SW 1271 (cell line): ENCODE data around the gene NCAN.
"Not testable (repeated sequence)": the region's sequence is repeated elsewhere in the genome, so short reads cannot be mapped to it uniquely, and the experiment has no call there.

ENCODE experiments used
- DNase-seq, 2 experiments: peaks; one replicate each; lab custom pipeline; 2025; lab: John Stamatoyannopoulos, UW

Gene NCAN

DNA sequence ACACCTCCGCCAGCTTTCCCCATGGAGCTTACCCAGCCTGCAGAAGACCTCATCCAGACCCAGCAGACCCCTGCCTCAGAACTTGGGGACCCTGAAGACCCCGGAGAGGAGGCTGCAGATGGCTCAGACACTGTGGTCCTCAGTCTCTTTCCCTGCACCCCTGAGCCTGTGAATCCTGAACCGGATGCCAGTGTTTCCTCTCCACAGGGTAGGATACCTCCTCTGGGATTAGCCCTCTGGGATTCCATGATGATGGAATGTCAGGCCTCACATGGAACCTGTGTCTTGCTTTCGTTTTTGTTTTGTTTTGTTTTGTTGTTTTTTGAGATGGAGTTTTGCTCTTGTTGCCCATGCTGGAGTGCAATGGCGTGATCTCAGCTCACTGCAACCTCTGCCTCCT, 17.8 kb upstream of the NCAN start:
- no peak for DNase-seq

GRCh38 chr19:19201697-19202630, 9.8 kb upstream of the NCAN start:
- no peak for DNase-seq

DNA sequence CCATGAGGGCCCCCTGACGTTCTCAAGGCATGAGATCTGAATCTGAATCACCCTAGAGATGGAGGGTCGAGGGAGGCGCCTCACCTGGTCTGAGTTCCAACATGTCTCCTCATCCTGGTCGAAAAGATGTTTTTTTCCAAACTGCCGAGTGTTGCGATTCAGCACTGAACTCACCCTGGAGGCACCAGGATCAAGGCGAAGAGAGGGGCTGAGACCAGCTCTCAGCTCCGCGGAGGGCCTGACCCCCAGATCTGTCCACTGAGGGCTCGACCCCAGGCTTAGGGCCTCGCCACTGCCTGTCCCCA, 9.1 kb upstream of the NCAN start:
- DNase-seq: no peak

DNA sequence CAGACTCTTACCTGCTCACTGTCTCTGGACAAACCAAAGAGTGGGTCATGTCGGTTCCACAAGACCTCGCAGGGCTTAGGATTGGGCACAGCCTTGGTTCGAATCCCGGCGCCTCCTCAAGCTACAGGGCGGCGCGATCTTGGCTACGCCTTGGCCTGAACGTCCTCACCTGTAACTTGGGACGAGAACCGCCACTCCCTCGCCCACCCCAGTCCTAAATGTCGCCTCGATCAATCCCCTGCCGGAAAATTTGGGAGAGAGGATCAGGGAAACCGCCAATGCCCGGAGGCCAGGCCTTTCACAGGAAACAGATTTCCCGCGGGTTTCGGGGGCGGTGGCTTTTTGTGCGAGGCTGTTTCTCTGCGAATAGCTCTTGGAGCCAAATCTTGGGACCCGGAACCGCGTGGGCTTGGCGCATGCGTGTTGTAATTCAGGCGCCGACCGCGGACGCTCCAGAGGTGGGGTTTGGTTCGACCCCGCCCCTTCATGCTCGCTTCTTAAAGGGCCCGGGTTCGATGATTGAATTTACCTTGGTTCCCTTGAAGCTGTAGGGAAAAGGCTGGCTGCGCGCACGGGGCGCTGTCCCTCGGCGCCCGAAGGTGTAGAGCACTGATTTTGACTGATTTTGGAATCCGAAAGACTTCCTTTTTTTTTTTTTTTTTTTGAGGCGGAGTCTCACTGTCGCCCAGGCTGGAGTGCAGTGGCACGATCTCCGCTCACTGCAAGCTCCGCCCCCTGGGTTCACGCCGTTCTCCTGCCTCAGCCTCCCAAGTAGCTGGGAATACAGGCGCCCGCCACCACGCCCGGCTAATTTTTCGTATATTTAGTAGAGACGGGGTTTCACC, 8.5 kb upstream of the NCAN start, which contains the start of gene NR2C2AP:
TSS of gene NR2C2AP (minus strand) at position 403 of the 845 bp plus-strand sequence. CDS start at position 49, 354 bp downstream.
- peak; percentile 65 to 92 for DNase-seq

- no peak for DNase-seq
Measured at GRCh38 chr19:19204181-19204580, 7.6 kb upstream of the NCAN start.

- no peak for DNase-seq
Measured at GRCh38 chr19:19205416-19206410, 6.0 kb upstream of the NCAN start.

DNA sequence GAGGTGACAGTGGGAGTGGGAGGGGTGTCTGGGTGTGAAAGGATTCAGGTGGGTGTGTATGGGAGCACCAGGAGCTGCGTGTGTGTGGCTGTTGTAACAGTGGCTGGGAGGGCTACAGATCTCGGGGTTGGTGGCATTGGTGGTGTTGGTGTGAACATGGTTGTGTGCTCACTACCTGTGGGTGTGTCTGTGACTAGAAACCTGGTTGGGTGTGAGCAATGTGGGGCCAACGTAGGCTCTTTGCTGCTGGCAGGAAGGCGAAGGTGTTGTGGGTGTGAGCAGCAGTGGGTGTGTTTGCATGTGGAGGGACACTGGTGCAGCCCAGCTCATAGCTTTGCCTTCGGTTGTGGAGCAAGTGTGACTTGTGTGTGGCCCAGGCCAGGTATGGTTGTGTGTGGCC, 4.8 kb upstream of the NCAN start:
- no peak for DNase-seq

GRCh38 chr19:19207637-19208572, 3.9 kb upstream of the NCAN start:
- no peak for DNase-seq

GRCh38 chr19:19209372-19209771, 2.4 kb upstream of the NCAN start:
- DNase-seq: no peak

- DNase-seq: no peak
Measured at GRCh38 chr19:19212916-19213315, 1.2 kb downstream of the NCAN start.

DNA sequence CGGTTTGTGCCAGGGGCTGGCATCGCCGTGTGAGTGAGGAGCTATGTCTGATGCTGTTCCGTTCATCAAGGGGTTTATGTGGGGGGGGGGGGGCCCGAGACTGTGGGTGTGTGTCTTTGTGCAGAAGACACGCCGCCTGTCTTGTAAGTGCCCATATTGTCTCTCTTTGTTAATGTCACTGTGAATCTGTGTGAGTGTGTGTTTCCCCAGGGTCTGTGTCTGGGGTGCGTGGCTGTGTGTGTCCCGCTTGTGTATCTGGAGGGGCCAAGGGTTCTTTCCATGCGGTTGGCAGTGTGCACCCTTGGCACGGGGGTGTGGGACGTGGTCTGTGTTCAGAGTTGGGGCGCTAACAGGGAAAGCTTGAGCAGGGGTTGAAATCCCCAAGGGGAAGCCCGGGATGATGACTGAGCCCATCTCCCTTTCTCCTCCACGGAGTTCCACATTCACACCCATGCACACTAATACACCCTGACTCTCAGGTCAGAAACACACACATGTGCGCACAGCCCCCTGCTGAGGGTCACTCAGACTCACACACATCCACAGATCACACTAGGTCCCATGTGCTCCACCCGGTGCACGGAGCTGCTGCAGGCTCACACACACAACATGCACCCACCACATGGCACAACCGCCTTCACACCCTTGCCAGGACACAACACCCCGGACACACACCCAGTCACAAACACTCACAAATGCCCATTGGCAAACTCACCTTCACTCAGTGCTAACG, 1.8 kb downstream of the NCAN start:
- DNase-seq: no peak

- no peak for DNase-seq
Measured at GRCh38 chr19:19214159-19214490, 2.4 kb downstream of the NCAN start.

- DNase-seq: no peak
Measured at GRCh38 chr19:19214892-19215291, 3.1 kb downstream of the NCAN start.

- DNase-seq: no peak
Measured at GRCh38 chr19:19215792-19216191, 4.0 kb downstream of the NCAN start.

DNA sequence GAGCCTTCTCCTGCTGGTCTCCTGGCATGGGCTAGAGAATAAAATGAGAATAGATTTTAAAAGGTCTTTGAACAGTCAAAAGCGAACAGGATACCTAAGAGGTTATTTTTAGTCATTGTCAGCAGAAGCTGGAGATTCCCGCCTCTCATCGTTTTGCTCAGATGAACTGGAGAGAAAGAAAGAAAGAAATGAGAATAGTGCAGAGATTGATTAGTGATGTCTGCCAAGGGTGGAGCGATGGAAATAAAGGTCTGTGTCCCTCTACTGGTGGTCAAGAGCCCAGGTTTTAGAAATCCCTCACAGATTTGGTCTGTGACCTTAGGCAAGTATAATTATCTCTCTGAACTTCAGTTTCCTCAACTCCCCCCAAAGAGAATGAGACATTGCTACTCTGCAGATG, 5.3 kb downstream of the NCAN start:
- peak in 1 of 2 experiments; percentile 49 for DNase-seq

DNA sequence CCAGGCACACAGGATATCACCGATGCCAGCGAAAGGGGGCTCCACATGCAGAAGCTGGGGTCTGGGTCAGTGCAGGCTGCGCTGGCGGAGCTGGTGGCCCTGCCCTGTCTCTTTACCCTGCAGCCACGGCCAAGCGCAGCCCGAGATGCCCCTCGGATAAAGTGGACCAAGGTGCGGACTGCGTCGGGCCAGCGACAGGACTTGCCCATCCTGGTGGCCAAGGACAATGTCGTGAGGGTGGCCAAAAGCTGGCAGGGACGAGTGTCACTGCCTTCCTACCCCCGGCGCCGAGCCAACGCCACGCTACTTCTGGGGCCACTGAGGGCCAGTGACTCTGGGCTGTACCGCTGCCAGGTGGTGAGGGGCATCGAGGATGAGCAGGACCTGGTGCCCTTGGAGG, 7.2 kb downstream of the NCAN start:
- DNase-seq: no peak

GRCh38 chr19:19221000-19221399, 9.2 kb downstream of the NCAN start:
- not testable (repeated sequence) for DNase-seq

DNA sequence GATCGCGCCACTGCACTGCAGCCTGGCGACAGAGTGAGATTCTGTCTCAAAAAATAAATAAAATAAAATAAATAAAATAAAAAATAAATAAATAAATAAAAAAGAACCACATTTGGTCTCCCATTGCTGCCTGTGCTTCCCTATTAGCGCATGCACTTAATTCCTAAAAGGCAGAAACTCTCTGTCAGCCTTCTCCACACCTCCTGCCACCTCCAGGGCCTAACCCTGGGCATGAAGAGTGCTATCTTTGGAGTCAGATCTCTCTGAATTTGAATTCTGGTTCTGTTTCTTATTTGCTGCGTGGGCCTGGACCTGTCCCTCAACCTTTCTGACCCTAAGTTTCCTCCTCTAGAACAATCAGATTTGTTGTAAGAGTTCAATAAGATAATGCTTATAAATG, 11.3 kb downstream of the NCAN start:
- DNase-seq: no peak

DNA sequence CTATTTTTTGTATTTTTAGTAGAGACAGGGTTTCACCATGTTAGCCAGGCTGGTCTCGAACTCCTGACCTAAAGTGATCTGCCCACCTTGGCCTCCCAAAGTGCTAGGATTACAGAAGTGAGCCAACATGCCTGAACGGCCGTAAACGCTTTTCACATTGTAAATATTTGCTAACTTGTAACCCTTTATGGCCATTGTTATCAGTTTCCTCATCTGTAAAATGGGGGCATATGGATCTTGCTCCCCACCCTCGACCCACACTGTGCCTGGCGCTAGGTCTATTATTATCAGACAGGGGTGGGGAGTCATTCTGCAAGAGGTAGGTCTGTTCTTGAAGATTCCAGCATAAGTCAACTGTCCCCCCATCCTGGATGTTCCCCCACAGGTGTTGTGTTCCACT, 11.9 kb downstream of the NCAN start:
- no peak for DNase-seq
